Liver (tissue), 3 donors: ENCODE data around the gene SWT1.

Experiments
- ATF3 ChIP-seq: IDR thresholded peaks from 2 replicates; pipeline ENCODE4 v1.6.1; 2016; ENCODE audit warnings: antibody characterized with exemption
- CTCF ChIP-seq: fragments of 150-350 bp; IDR thresholded peaks from 2 replicates; pipeline ENCODE4 v1.5.1; 2017; ENCODE audit warnings: improper control_type of control experiment, low read depth, low read length; ENCODE audit not compliant: missing input control
- FOXA1 ChIP-seq: IDR thresholded peaks from 2 replicates; pipeline ENCODE4 v1.6.1; 2016; ENCODE audit warnings: antibody characterized with exemption
- GABPA ChIP-seq, 2 donors: IDR thresholded peaks in 1 of 2; conservative IDR thresholded peaks in 1 of 2; 2 replicates each; pipeline ENCODE4 v1.6.1; 2016; ENCODE audit warnings: antibody characterized with exemption in 2 of 2, mild to moderate bottlenecking in 1 of 2, moderate library complexity in 1 of 2
- HNF4A ChIP-seq, 2 donors: conservative IDR thresholded peaks; 2 replicates each; pipeline ENCODE4 v1.6.1; 2016; ENCODE audit warnings: antibody characterized with exemption in 2 of 2, mild to moderate bottlenecking in 2 of 2
- HNF4G ChIP-seq: IDR thresholded peaks from 2 replicates; pipeline ENCODE4 v1.6.1; 2016; ENCODE audit warnings: antibody characterized with exemption
- JUND ChIP-seq, 2 donors: IDR thresholded peaks; 2 replicates each; pipeline ENCODE4 v1.6.1; 2016; ENCODE audit warnings: antibody characterized with exemption in 2 of 2
- MAX ChIP-seq: IDR thresholded peaks from 2 replicates; pipeline ENCODE4 v1.6.1; 2016; ENCODE audit warnings: antibody characterized with exemption
- RAD21 ChIP-seq, 2 donors: IDR thresholded peaks; 2 replicates each; pipeline ENCODE4 v1.6.1; 2016; ENCODE audit warnings: antibody characterized with exemption in 2 of 2, mild to moderate bottlenecking in 2 of 2
- REST ChIP-seq: IDR thresholded peaks from 2 replicates; pipeline ENCODE4 v1.6.1; 2016; ENCODE audit warnings: antibody characterized with exemption, mild to moderate bottlenecking
- TAF1 ChIP-seq: conservative IDR thresholded peaks from 2 replicates; pipeline ENCODE4 v1.6.1; 2016; ENCODE audit warnings: antibody characterized with exemption, mild to moderate bottlenecking
- YY1 ChIP-seq: IDR thresholded peaks from 2 replicates; pipeline ENCODE4 v1.6.1; 2016; ENCODE audit warnings: antibody characterized with exemption, mild to moderate bottlenecking
- ZBTB33 ChIP-seq: IDR thresholded peaks from 2 replicates; pipeline ENCODE4 v1.6.1; 2016; ENCODE audit warnings: antibody characterized with exemption
- donor health status: healthy.
- donor health status: healthy.

GRCh38 chr1:185245466-185245865 lies 88.5 kb downstream of the SWT1 start:
- TF ChIP-seq HNF4A (conservative IDR thresholded peaks at IDR 0.05) (no peak), CTCF (no peak), GABPA (IDR thresholded peaks at IDR 0.05 in 1 of 2, conservative IDR thresholded peaks at IDR 0.05 in 1 of 2) (no peak), YY1 (no peak), FOXA1 (no peak), HNF4G (no peak), REST (no peak), ATF3 (no peak), MAX (no peak), JUND (IDR thresholded peaks at IDR 0.05) (no peak), ZBTB33 (no peak), RAD21 (IDR thresholded peaks at IDR 0.05) (no peak), TAF1 (no peak)
